Fibroblast of upper back skin (primary cell): ENCODE measurements around the gene RNF5.
"Not testable (repeated sequence)": the region's sequence is repeated elsewhere in the genome, so short reads cannot be mapped to it uniquely, and the experiment has no call there.

ENCODE experiments used
- DNase-seq: peaks from one replicate; pipeline ENCODE4 v3.0.0-alpha.2; 2013

RNF5 gene

DNA sequence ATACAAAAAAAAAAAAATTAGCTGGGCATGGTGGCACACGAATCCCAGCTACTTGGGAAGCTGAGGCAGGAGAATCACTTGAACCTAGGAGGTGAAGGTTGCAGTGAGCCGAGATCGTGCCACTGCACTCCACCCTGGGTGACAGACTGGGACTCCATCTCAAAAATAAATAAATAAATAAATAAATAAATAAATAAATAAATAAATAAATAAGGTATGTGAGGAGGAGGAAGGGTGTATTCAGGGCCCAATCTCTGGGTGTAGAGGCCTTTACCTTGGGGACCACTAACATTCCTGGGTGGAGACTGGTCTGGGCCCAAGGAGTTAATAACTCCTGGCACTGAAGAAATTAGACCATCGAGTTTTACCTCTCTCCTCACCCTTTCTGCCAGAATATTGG is 33.2 kb downstream of the RNF5 start:
- not testable (repeated sequence) for DNase-seq

- DNase-seq: no peak
Measured at GRCh38 chr6:32212076-32212760, 34.0 kb downstream of the RNF5 start.

DNA sequence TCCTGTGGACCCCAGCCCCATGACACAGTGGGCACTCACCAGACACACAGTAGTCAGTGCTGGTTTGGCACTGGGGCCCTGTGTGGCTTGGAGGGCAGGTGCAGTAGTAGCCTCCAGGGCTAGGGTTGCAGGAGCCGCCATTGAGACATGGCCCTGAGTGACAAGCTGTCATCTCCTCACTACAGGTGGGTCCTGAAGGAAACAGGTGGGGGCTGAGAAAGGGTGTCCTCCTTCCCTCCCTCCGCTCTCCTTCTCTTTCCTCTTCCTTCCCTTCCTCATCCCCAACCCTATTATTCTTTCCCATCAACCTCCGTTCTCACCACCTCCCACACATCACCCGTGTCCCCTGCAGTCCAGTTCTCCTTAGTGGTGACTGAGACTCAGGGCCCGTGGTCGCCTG is 35.4 kb downstream of the RNF5 start:
- DNase-seq: no peak

GRCh38 chr6:32214126-32214525 is 35.9 kb downstream of the RNF5 start:
- no peak for DNase-seq

GRCh38 chr6:32215617-32216016 is 37.4 kb downstream of the RNF5 start:
- no peak for DNase-seq

GRCh38 chr6:32216285-32216684 is 38.1 kb downstream of the RNF5 start:
- DNase-seq: no peak

DNA sequence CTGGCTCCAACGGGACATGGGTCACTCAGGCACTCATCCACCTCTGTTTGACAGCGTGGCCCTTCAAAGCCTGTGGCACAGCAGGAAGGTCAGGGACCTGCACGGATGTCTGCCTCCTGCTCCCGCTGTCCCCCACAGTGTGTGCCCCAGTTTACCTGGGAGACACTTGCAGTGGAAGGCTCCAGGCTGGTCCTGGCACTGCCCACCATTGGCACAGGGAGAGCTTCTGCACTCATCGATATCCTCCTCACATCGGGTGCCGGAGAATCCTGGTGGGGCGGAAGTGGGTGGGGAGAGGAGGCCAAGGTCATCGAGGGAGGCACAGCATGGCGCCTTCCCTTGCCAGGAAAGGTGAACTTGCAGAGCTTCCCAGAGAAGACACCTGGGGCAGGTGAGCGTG is 38.8 kb downstream of the RNF5 start:
- no peak for DNase-seq

DNA sequence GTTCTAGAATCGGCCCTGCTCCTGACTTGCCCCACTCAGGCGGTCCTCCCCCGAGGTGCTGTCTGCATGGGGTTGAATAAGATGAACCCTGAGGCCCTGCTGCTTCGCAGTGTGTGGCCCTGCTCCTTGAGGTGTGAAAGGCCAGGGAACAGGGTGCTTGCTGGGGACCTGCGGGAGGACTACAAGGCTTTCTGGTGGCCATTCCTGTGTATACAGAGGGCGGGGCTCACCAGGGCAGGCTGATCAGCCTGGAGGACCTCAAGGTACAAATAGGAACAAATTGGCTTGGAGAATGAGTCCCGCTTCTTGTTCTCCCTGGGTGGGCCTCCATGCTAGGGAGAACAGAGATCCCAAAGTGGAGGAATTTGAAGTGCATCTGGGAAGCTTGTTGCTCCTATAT is 40.0 kb downstream of the RNF5 start:
- DNase-seq: no peak

GRCh38 chr6:32220021-32220420 is 41.8 kb downstream of the RNF5 start:
- DNase-seq: no peak

DNA sequence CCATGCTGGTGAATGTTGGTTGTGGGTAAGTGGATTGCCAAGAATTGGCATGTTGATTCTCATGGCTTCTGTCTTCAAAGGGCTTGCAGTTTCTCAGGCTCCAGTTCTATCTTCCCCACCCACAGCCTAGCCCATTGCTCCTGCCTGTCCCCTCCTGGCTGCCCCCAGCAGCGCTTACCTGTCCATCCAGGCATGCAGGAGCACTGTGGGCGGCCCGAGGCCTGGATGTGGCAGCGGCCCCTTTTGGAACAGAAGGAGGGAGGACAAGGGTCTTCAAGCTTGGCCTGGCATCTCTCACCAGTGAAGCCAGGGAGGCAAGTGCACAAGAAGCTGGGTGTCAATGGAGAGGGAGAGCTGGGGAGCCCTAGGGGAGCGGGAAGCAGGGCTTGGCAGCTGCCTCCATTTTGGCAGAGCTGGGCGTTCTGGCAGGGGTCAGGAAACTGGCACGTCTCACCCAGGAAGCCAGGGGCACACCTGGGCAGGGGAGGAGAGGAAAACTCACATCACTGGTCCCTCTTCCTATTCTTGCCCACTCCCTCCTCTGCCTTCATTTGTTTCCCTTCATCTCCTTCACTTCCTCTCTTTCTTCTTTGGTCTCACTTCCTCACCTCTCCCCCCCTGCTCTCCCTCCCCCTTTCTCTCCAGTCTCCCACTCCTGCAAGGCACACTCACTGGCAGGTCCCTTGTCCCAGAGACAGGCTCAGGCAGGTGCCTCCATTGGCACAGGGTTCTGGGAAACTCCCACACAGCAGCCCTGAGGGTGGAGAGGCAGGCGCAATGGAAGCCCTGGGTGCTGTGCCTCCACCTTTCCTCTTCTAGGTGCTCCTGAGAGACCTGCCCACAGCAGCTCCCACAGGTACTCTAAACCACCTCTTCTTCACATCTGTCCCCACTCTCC is 44.4 kb downstream of the RNF5 start:
- DNase-seq: no peak

- DNase-seq: no peak
Measured at GRCh38 chr6:32223258-32224235, 45.3 kb downstream of the RNF5 start, which contains the start of gene NOTCH4. Gene NOTCH4 (minus strand): TSS chr6:32224067. CDS start chr6:32223928, 139 bp downstream.

GRCh38 chr6:32224696-32225095 is 46.5 kb downstream of the RNF5 start:
- DNase-seq: no peak

DNA sequence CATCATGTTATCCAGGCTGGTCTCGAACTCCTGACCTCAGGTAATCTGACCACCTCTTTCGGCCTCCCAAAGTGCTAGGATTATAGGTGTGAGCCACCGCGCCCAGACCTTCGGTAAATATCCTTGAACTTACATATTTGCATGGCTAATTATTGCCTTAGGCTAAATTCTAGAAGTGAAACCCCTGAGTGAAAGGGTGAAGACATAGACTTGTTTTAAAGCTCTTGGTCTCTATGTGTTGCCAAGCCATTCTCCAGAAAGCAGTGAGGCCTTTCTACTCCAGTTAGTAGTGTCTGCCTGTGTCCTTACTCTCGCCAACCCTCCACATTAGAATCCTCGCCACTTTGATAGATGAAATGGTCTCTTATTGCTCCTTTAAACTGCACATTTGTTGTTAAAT is 48.2 kb downstream of the RNF5 start:
- DNase-seq: no peak
